Prostate gland (tissue), 2 donors: ENCODE data around the gene ZNF396. TPM values are rescaled to one million over a fixed set of nuclear protein-coding genes. Genes with fewer than 3 reads are reported as not detected.

Source experiments
- DNase-seq: peaks from one replicate; pipeline ENCODE4 v3.0.0-alpha.2; 2019; ENCODE audit warnings: low spot score
- H3K27ac ChIP-seq, 2 donors: fragments of 200-600 bp; sonication (generic); 2 replicates each; pipeline ENCODE4 v1.5.1; 2017 to 2019
- H3K27me3 ChIP-seq: fragments of 200-600 bp; sonication (generic); replicated peaks from 2 replicates; pipeline ENCODE4 v1.5.1; 2019; ENCODE audit not compliant: insufficient read depth
- H3K36me3 ChIP-seq, 2 donors: fragments of 200-600 bp; sonication (generic); 1 replicate in 1 of 2; 2 replicates in 1 of 2; pipeline versions ENCODE4 v1.5.1 to v1.8.1; 2017 to 2019
- H3K4me1 ChIP-seq: fragments of 200-600 bp; sonication (generic); replicated peaks from 2 replicates; pipeline ENCODE4 v1.5.1; 2019
- H3K4me3 ChIP-seq, 2 donors: fragments of 200-600 bp; sonication (generic); 2 replicates each; pipeline ENCODE4 v1.5.1; 2017 to 2019
- H3K9me3 ChIP-seq: fragments of 200-600 bp; sonication (generic); 2 replicates; pipeline ENCODE4 v1.5.1; 2017
- CTCF ChIP-seq, 4 experiments: fragments of 200-600 bp in 2 of 4; fragments of 450-650 bp in 2 of 4; sonication (generic) in 2 of 4; IDR thresholded peaks; 1 replicate in 3 of 4; 2 replicates in 1 of 4; pipeline ENCODE4 v1.5.1; 2016 to 2019; ENCODE audit warnings: antibody characterized with exemption in 4 of 4, mild to moderate bottlenecking in 2 of 4, moderate library complexity in 2 of 4
- POLR2A ChIP-seq: fragments of 450-650 bp; IDR thresholded peaks from one replicate; pipeline ENCODE4 v1.6.1; 2016; ENCODE audit warnings: antibody characterized with exemption, mild to moderate bottlenecking
- POLR2AphosphoS5 ChIP-seq: sonication (generic); formaldehyde crosslinking; IDR thresholded peaks from one replicate; pipeline ENCODE4 v1.6.1; 2017; ENCODE audit warnings: antibody characterized with exemption
- WGBS: methylation state at CpG from one replicate; pipeline ENCODE4 v1.1.5; 2018; 5-methylcytosine and 5-hydroxymethylcytosine counted together
- intact Hi-C: fragments of 100-400 bp; cut with DNase I; formaldehyde crosslinking; loops from one replicate; pipeline ENCODE4 v1.14.2; 2022
- total RNA-seq, 2 donors: library from RNA; depleted of rRNA; stranded (reverse); fragments of >200 nt; gene quantifications; one replicate each; pipeline ENCODE4 v1.1.0, GENCODE V29; 2016

The ZNF396 gene
- total RNA-seq, 2 donors from 2014 or later, result 1.6 to 3.9 TPM

DNA sequence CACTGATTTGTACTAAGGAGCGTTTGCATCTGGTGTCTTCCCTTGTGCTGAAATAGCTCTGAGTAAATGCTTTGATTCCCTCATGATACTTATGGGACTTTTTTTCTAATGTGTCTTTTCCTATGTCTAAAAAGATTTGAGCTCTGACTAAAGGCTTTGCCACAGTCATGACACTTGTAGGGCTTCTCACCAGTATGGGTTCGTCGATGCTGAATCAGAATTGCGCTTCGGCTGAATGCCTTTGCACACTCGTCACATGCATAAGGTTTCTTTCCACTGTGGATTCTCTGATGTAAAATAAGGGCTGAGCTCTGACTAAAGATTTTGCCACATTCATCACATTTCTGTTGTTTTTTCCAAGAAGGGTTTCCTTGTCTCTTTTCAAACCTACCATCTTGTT, 8.0 kb downstream of the ZNF396 start:
- TF ChIP-seq POLR2AphosphoS5, result no peak
- TF ChIP-seq POLR2A, result no peak
- TF ChIP-seq CTCF (IDR thresholded peaks at IDR 0.05), result no peak
- no peaks in the 10 kb centered on the region for H3K4me1 ChIP-seq
- no peaks in the 10 kb centered on the region for H3K27me3 ChIP-seq
- DNase-seq, result no peak
- H3K36me3 ChIP-seq, result no peaks in the 10 kb centered on the region
- H3K9me3 ChIP-seq, result no peaks in the 10 kb centered on the region
- no peak overlapping the region for H3K27ac ChIP-seq
- intact Hi-C loops, result no loop called here
- H3K4me3 ChIP-seq, result no peak overlapping the region
- WGBS, result 95% methylated on average over 6 of the region's 6 CpGs

DNA sequence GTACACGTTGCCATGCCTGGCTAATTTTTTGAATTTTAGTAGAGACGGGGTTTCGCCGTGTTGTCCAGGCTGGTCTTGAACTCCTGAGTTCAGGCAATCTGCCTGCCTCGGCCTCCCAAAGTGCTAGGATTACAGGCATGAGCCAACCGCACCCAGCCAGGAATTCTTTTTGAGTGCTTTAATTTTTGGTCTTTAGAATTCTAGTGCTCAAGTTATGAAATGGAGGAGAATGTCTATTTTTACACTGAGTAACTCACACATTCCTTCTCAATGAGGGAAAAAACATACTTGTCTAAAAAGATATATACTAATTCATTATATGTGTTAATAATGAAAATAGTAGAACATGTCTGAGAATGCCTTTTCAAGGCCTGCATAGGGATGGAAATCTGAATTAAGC, 8.5 kb downstream of the ZNF396 start:
- H3K4me3 ChIP-seq, result no peak overlapping the region
- TF ChIP-seq POLR2A (no peak), POLR2AphosphoS5 (no peak), CTCF (IDR thresholded peaks at IDR 0.05) (no peak)
- H3K27ac ChIP-seq, result no peak overlapping the region
- no peaks in the 10 kb centered on the region for H3K27me3 ChIP-seq
- H3K36me3 ChIP-seq, result no peaks in the 10 kb centered on the region
- WGBS, result 93% methylated on average over 6 of the region's 6 CpGs
- no peak for DNase-seq
- intact Hi-C loops, result no loop called here
- H3K9me3 ChIP-seq, result no peaks in the 10 kb centered on the region
- no peaks in the 10 kb centered on the region for H3K4me1 ChIP-seq

DNA sequence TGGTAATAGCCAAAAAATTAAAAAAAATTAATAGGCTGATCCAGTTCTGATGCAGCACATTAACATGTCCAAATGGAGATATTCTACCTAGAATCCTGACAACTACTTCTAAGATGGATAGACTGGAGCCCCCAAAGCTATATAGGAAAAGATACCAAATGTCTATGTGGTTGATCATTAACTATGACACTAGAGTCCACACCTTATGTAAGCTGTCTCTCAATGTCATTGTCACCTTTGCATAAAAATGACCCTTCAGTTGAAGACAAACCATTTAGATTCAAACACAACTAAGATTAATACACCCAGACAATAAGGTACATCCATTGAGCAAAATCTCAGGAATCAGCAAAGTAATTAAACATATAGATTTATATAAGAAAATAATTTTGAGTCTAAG, 14.6 kb downstream of the ZNF396 start:
- no peak for TF ChIP-seq POLR2AphosphoS5
- TF ChIP-seq POLR2A, result no peak
- Histone ChIP-seq H3K4me3 (no peak overlapping the region), H3K27ac (no peak overlapping the region), H3K27me3 (no peaks in the 10 kb centered on the region), H3K9me3 (no peaks in the 10 kb centered on the region), H3K4me1 (no peaks in the 10 kb centered on the region), H3K36me3 (no peaks in the 10 kb centered on the region)
- DNase-seq, result no peak
- intact Hi-C loops, result no loop called here

GRCh38 chr18:35361570-35362321, 15.4 kb downstream of the ZNF396 start:
- no peaks in the 10 kb centered on the region for H3K36me3 ChIP-seq
- intact Hi-C loops, result no loop called here
- TF ChIP-seq CTCF (IDR thresholded peaks at IDR 0.05) (no peak), POLR2A (no peak), POLR2AphosphoS5 (no peak)
- H3K27ac ChIP-seq, result no peak overlapping the region
- no peak for DNase-seq
- no peaks in the 10 kb centered on the region for H3K27me3 ChIP-seq
- no peaks in the 10 kb centered on the region for H3K9me3 ChIP-seq
- no peaks in the 10 kb centered on the region for H3K4me1 ChIP-seq
- 78% methylated on average over 2 of the region's 2 CpGs for WGBS
- H3K4me3 ChIP-seq, result no peak overlapping the region

GRCh38 chr18:35355140-35355618, 22.0 kb downstream of the ZNF396 start:
- DNase-seq, result peak; percentile 68
- peak overlapping the region in 1 of 2 donors; percentile 14 for H3K4me3 ChIP-seq
- no peaks in the 10 kb centered on the region for H3K27me3 ChIP-seq
- peak; percentile 14 to 73 (median 62) for TF ChIP-seq CTCF (IDR thresholded peaks at IDR 0.05)
- TF ChIP-seq POLR2AphosphoS5, result peak; percentile 68
- no peak for TF ChIP-seq POLR2A
- WGBS, result 14% methylated on average over 4 of the region's 4 CpGs
- no peaks in the 10 kb centered on the region for H3K36me3 ChIP-seq
- intact Hi-C loops, result no loop called here
- no peaks in the 10 kb centered on the region for H3K4me1 ChIP-seq
- H3K9me3 ChIP-seq, result no peaks in the 10 kb centered on the region
- no peak overlapping the region for H3K27ac ChIP-seq
